Calu3 (cell line): Measurements from ENCODE around the gene KCNK4. TPM values are rescaled to one million over a fixed set of nuclear protein-coding genes. Genes with fewer than 3 reads are reported as not detected.
A peak's percentile ranks its signal among the peaks of the same experiment; 100 is the strongest.

Experiments
- BruUV-seq: library from RNA; stranded (reverse); fragments of 400-500 nt; replicated peaks from 2 replicates; lab custom pipeline; 2021; lab: Mats Ljungman, UMichigan
- CTCF ChIA-PET: fragments of 300-600 bp; sonication (Branson Sonifier 250); formaldehyde crosslinking; loops from one replicate; lab custom pipeline; 2022; ENCODE audit warnings: antibody characterized with exemption; lab: Charles Lee
- DNase-seq: peaks from one replicate; pipeline ENCODE4 v3.0.0; 2022
- H3K27ac Mint-ChIP-seq: one replicate; pipeline ENCODE4 v1.8.0; 2022; ENCODE audit warnings: mixed read lengths; ENCODE audit not compliant: unreplicated experiment
- H3K27me3 Mint-ChIP-seq: one replicate; pipeline ENCODE4 v1.8.0; 2022; ENCODE audit warnings: mixed read lengths; ENCODE audit not compliant: unreplicated experiment
- H3K36me3 Mint-ChIP-seq: one replicate; pipeline ENCODE4 v1.8.0; 2022; ENCODE audit warnings: mild to moderate bottlenecking, moderate library complexity, mixed read lengths; ENCODE audit not compliant: insufficient read depth, unreplicated experiment
- H3K4me1 Mint-ChIP-seq: one replicate; pipeline ENCODE4 v1.8.0; 2022; ENCODE audit warnings: mild to moderate bottlenecking, low read depth, mixed read lengths; ENCODE audit not compliant: unreplicated experiment
- H3K4me3 Mint-ChIP-seq: one replicate; pipeline ENCODE4 v1.8.0; 2022; ENCODE audit warnings: mild to moderate bottlenecking, low read depth, moderate library complexity, mixed read lengths; ENCODE audit not compliant: unreplicated experiment
- H3K9me3 Mint-ChIP-seq: one replicate; pipeline ENCODE4 v1.8.0; 2022; ENCODE audit warnings: low read depth, mixed read lengths; ENCODE audit not compliant: unreplicated experiment
- intact Hi-C: fragments of 100-400 bp; cut with micrococcal nuclease; formaldehyde crosslinking; loops from one replicate; pipeline ENCODE4 v1.10.0; 2022; ENCODE audit not compliant: unreplicated experiment
- total RNA-seq: library from RNA; stranded (reverse); gene quantifications from 2 replicates; pipeline ENCODE4 v1.2.3, GENCODE V29; 2022
- TF ChIP-seq, protein P1 (sequence below): fragments of 200-600 bp; IDR thresholded peaks from one replicate; pipeline ENCODE4 v1.8.0; 2022; ENCODE audit warnings: antibody characterized with exemption; ENCODE audit not compliant: unreplicated experiment

KCNK4 gene
- total RNA-seq, 1 experiment from 2014 or later: not detected

DNA sequence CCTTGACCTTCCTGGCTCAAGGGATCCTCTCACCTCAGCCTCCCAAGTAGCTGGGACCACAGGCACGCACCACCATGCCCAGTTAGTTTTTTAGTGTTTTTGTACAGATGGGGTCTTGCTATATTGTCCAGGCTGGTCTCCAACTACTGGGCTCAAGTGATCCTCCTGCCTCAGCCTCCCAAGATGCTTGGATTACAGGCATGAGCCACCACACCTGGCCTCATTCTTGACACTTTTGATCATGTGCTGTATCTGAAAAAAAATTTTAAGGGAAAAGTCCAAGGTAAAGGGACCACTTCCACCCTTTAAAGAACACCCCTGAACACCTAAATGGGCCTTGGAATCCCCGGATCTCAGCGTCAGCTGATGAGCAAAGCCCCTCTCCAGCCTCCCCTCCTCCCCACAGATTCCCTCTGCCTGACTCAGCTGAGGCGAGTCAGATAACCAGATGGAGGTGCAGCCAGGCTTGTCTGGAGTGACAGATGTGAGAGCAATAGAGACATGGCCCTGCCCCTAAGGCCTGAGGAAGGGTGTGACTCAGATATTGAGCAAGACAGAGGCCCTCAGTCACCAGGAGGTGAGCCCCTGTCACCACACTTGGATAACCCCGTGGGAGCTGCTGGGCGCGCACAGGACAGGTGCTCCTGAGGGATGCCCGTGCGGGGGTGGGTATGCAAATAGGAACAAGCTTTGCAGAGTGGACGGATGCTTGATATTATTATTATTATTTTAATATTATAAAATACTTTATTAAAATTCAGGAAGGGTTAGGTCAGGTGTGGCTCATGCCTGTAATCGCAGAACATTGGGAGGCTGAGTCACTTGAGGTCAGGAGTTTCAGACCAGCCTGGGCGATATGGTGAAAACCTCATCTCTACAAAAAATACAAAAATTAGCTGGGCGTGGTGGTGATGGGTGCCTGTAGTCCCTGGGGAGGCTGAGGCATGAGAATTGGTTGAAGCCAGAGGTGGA lies 43.9 kb downstream of the KCNK4 start:
- Mint-ChIP-seq H3K27me3 (no peaks in the 10 kb centered on the region), H3K27ac (peak overlapping the region; percentile 57), H3K4me1 (peaks cover 24% of the 10 kb centered on the region), H3K9me3 (no peaks in the 10 kb centered on the region), H3K36me3 (peaks cover 8% of the 10 kb centered on the region), H3K4me3 (peak overlapping the region; percentile 7)
- intact Hi-C loops: no loop called here
- CTCF ChIA-PET: interaction anchor here (1.3 to 1.5 kb wide), 2 partner anchors 17 to 20 kb away, joined by 7 to 17 read pairs; partner anchors contain the start of genes PRDX5 and TRMT112
- TF ChIP-seq, protein P1, sequence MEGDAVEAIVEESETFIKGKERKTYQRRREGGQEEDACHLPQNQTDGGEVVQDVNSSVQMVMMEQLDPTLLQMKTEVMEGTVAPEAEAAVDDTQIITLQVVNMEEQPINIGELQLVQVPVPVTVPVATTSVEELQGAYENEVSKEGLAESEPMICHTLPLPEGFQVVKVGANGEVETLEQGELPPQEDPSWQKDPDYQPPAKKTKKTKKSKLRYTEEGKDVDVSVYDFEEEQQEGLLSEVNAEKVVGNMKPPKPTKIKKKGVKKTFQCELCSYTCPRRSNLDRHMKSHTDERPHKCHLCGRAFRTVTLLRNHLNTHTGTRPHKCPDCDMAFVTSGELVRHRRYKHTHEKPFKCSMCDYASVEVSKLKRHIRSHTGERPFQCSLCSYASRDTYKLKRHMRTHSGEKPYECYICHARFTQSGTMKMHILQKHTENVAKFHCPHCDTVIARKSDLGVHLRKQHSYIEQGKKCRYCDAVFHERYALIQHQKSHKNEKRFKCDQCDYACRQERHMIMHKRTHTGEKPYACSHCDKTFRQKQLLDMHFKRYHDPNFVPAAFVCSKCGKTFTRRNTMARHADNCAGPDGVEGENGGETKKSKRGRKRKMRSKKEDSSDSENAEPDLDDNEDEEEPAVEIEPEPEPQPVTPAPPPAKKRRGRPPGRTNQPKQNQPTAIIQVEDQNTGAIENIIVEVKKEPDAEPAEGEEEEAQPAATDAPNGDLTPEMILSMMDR: no peak
- BruUV-seq: no TSS peak
- peak; percentile 87 for DNase-seq

DNA sequence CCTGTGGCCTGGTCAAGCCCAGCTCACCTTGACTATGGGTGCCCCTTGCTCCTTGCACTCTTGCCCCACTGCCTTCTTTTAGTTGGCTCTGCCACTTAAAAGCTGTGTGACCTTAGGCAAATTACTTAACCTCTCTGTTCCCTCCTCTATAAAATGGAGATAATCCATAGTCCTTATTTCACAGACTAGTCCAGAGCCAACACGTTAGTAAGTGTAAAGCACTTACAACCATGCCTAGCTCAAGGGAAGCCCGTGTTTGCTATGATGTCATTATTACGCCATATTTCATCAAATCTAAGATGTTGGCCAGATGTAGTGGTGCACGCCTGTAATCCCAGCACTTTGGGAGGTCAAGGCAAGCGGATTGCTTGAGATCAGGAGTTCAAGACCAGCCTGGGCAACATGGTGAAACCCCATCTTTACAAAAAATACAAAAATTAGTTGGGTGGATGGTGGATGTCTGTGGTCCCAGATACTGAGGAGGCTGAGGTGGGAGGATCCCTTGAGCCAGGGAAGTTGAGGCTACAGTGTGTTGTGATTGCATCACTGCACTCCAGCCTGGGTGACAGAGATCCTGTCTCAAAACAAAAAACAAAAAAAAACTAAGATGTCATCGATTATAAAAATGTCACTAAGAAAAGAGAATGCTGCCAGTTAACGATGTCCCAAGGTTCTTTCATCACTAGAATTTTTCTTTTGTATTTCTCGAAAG lies 46.6 kb downstream of the KCNK4 start:
- CTCF ChIA-PET: interaction anchor here (0.7 to 0.8 kb wide), 2 partner anchors 17 to 20 kb away, joined by 3 to 7 read pairs; partner anchors contain the start of gene PRDX5
- Mint-ChIP-seq H3K27me3 (no peaks in the 10 kb centered on the region), H3K4me3 (no peak overlapping the region), H3K9me3 (no peaks in the 10 kb centered on the region), H3K36me3 (peaks cover 8% of the 10 kb centered on the region), H3K27ac (no peak overlapping the region), H3K4me1 (peaks cover 14% of the 10 kb centered on the region)
- DNase-seq: no peak
- TF ChIP-seq, protein P1: no peak
- no TSS peak for BruUV-seq
- intact Hi-C loops: no loop called here

- BruUV-seq: no TSS peak
These were observed 47.6 kb downstream of the KCNK4 start for GRCh38 chr11:64338716-64339115.

GRCh38 chr11:64339286-64339685 lies 48.2 kb downstream of the KCNK4 start:
- H3K27me3 Mint-ChIP-seq: no peaks in the 10 kb centered on the region
- H3K4me1 Mint-ChIP-seq: peaks cover 14% of the 10 kb centered on the region
- H3K27ac Mint-ChIP-seq: no peak overlapping the region
- no peaks in the 10 kb centered on the region for H3K9me3 Mint-ChIP-seq
- no peak overlapping the region for H3K4me3 Mint-ChIP-seq
- DNase-seq: no peak
- intact Hi-C loops: no loop called here
- H3K36me3 Mint-ChIP-seq: peaks cover 8% of the 10 kb centered on the region
- TF ChIP-seq, protein P1: no peak
- CTCF ChIA-PET: no interaction called here
- no TSS peak for BruUV-seq

More at GRCh38 chr11:64338716-64339115, 47.6 kb downstream of the KCNK4 start:
- Mint-ChIP-seq H3K36me3 (peaks cover 8% of the 10 kb centered on the region), H3K27ac (no peak overlapping the region), H3K27me3 (no peaks in the 10 kb centered on the region), H3K4me1 (peaks cover 14% of the 10 kb centered on the region), H3K9me3 (no peaks in the 10 kb centered on the region), H3K4me3 (no peak overlapping the region)
- DNase-seq: no peak
- TF ChIP-seq, protein P1: no peak
- intact Hi-C loops: no loop called here
- CTCF ChIA-PET: interaction anchor here (0.7 kb wide), 1 partner anchor 21 kb away, joined by 3 read pairs; the partner anchor contains the start of gene PRDX5
